GM19438 (cell line): Measurements from ENCODE around the gene COL1A2.
A peak's percentile ranks its signal among the peaks of the same experiment; 100 is the strongest.

Experiments used
- ATAC-seq: cut with Tn5 transposase; IDR thresholded peaks from one replicate; pipeline ENCODE4 v1.9.1; 2021; ENCODE audit warnings: low read depth; ENCODE audit not compliant: unreplicated experiment

The COL1A2 gene

DNA sequence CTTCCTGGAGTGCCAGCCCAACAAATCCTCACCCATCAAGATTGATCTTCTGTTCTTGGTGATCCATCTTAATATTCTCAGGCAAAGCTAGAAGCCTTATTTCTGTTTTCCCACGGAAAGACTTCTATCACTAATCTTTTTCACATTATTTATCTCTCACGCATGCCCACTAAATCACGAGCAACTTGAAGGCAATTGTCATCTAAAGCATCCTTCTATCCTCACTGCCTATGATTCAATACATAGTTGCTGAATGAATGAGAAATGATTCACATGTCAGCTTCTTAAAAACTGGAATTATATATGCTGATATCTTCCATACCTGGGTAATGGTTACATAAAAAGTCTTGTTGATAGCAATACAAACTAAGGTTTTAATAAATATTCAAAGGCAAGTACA is 12.6 kb upstream of the COL1A2 start:
- ATAC-seq = no peak

- no peak for ATAC-seq
These were observed 11.9 kb upstream of the COL1A2 start for GRCh38 chr7:94382746-94383145.

- no peak for ATAC-seq
These were observed 10.4 kb upstream of the COL1A2 start for GRCh38 chr7:94384315-94384714.

GRCh38 chr7:94386416-94386815 is 8.3 kb upstream of the COL1A2 start:
- no peak for ATAC-seq

- ATAC-seq = no peak
These were observed 6.2 kb upstream of the COL1A2 start for GRCh38 chr7:94388540-94388939.

DNA sequence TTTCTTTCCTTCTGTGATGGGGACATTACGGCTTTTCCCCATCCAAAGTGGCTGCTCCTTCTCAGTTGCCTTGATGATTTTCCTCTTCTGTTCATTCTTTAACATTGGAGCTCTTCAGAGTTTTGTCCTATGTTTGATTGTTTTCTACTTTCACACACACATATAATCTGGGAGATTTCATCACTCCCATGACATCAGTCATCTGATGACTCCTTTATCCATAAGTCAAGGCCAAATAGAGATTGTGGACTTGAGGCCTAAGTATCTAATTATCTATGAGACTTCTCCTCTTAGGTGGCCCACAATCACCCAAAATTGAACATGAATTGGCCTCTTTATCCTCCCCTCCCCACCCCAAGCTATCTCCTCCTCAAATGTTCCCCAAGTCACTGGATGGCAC is 5.3 kb upstream of the COL1A2 start:
- no peak for ATAC-seq

GRCh38 chr7:94391726-94392392 is 2.8 kb upstream of the COL1A2 start:
- peak; percentile 55 for ATAC-seq

GRCh38 chr7:94392393-94392786 is 2.3 kb upstream of the COL1A2 start:
- ATAC-seq = no peak

GRCh38 chr7:94393246-94394108 is 1.2 kb upstream of the COL1A2 start:
- ATAC-seq = no peak

- ATAC-seq = no peak
These were observed 622 bp upstream of the COL1A2 start for GRCh38 chr7:94394109-94394436.

DNA sequence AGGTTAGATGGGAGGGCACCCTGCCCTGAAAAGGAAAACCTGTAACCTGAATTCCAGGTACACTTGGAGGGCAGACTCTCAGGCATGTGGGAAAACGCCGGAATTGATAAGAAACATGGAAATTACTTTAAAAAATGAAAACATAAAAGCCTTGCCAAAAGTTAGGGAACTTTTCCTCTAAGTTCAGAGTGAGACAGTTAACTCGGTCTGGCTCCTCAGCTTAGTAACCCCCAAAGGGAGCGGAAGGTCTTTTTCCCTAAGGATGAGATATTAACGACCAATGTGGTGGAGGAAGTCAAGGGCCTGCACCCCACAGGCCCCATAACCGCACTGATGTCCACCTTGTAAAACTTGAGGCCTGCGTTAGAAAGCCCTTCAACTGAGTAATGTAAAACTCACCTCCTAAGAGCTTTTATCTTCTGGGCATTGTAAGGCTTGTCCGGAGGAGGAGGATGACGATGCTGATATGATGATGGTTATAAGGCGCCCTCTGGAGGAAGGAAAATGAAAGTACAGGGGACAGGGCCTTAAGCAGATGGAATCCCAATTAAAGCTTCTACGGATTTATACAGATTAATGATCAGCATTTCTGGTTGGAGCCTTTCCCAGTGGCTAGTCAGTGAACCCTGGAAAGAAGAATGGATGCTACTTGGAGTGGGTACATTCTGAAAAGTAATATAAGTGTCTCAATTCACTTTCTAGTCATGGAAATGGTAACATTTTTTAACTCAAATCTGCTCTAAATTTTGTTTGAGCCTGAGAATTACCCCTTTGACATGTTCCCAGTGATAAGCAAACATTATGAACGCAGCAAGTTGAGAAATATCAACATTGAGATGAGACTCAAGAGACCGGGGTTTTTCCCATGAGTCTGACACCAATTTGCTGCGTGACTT is 694 bp downstream of the COL1A2 start:
- peak; percentile 77 for ATAC-seq

DNA sequence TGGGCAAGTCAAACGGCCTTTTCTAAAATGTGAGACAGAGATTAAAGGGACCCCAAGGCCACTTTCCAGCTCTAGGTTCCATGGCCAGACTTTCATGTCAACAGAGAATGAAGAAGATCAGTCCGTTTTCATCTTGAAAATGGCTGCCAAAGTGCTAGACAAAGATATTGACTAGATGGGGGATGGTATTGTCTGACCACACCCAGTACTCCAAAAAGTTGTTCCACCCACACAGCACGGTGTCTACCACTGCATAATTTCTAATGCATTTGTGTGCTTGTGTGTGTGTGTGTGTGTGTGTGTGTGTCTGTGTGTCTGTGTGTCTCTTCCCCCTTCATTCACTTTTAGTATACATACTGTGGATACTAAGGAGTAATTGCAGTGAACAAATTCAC is 1.3 kb downstream of the COL1A2 start:
- no peak for ATAC-seq

GRCh38 chr7:94396596-94396995 is 1.9 kb downstream of the COL1A2 start:
- no peak for ATAC-seq

GRCh38 chr7:94397722-94398121 is 3.0 kb downstream of the COL1A2 start:
- no peak for ATAC-seq

- ATAC-seq = no peak
These were observed 4.1 kb downstream of the COL1A2 start for GRCh38 chr7:94398841-94399240.

DNA sequence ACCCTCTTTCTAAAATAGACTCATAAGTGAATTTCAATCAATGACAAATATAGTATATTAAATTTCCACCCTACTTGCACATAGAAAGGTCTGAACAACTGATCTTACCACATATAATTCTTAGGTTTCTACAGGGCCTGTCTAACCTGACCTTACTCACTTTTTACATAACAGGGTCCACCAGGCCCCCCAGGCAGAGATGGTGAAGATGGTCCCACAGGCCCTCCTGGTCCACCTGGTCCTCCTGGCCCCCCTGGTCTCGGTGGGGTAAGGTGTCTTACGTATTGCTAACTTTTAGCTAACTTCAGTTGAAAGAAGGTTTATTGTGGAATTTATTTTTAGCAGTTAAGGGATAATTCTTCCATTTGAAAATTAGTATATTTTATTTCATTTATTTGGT is 5.3 kb downstream of the COL1A2 start:
- no peak for ATAC-seq

- no peak for ATAC-seq
These were observed 6.1 kb downstream of the COL1A2 start for GRCh38 chr7:94400643-94401427.

DNA sequence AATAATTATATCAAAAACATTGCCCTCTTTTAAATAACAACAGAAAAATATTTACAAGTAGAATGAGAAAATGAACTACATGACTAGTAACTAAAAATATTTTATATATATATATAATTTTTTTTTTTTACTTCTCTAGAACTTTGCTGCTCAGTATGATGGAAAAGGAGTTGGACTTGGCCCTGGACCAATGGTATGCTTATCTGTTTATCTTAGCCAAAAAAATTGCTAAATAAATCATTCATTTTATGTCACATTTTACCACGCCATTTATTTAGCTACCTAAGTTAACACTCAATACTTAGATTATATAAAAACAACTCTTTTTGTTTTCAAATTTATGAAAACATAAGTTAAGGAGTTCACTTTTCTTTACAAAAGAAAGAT is 6.7 kb downstream of the COL1A2 start:
- ATAC-seq = no peak

DNA sequence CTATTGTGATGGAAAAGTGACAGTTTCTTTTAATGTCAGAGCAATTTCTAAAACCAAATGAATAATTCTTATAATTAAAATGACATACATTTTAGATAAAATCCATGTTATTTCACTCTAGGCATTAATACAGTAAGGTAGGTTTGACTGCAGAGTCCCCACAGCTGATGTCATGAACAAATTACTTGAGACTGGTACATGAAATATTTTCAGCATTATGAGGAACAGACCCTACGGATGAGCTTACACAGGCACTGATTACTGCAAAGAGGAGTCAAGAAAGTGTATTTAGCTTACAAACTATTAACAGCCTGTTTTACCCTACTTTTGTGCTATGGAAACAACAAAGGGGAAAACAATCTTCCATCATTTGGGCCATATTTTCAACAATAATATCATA is 8.9 kb downstream of the COL1A2 start:
- ATAC-seq = no peak

DNA sequence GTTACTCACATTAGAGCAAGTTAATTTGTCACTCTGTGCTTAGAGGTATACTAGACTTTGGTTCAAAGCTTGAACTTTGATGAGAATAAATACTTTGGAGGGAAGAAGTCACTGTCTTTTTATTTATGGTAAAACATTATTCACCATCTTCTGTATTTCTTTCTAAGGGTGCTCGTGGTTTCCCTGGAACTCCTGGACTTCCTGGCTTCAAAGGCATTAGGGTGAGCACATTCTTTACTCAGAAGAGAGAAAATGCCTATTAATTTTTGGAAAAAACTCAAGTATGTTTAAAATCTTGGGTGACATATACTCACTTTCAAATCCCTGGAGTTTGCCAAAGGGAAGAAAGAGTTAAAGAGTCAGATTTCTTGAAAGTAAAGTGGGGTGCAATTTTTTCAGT is 10.8 kb downstream of the COL1A2 start:
- no peak for ATAC-seq

DNA sequence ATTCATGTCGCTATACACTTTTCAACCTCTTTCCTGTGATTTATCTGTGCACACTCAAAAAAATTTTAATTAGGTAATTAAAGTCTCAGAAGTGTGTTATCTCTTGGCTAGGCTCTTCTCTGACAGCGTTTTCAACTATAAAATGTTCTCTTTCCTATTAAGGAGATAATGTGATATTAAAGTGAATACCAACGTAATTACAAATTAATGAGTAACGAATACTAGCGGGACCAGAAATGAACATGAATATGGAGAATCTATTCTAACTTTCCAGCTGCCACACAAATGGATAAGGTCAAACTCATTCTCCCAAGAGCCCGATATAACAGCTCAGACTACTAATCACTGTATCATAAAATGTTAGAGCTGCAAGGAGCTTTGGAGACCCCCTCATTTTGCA is 12.0 kb downstream of the COL1A2 start:
- no peak for ATAC-seq
